Liver (tissue), 9 donors: ENCODE results near the gene NMS. TPM values are rescaled to one million over a fixed set of nuclear protein-coding genes. Genes with fewer than 3 reads are reported as not detected.

Source experiments
- DNase-seq: peaks from one replicate; pipeline ENCODE4 v3.0.0-alpha.2; 2017; ENCODE audit warnings: low spot score
- H3K27ac ChIP-seq, 2 donors: one replicate each; pipeline ENCODE4 v1.7.0; 2013; ENCODE audit warnings: inconsistent platforms in 2 of 2, low read length in 2 of 2, control low read depth in 1 of 2, low read depth in 1 of 2, mild to moderate bottlenecking in 1 of 2
- H3K27me3 ChIP-seq, 4 donors: one replicate each; pipeline versions ENCODE4 v1.6.1 to v1.7.0; 2013; ENCODE audit warnings: low read length in 3 of 4, inconsistent platforms in 1 of 4, mild to moderate bottlenecking in 1 of 4, moderate library complexity in 1 of 4; ENCODE audit not compliant: control insufficient read depth in 4 of 4, insufficient read depth in 4 of 4
- H3K36me3 ChIP-seq, 4 donors: one replicate each; pipeline versions ENCODE4 v1.6.1 to v1.7.0; 2013; ENCODE audit warnings: low read length in 3 of 4, mild to moderate bottlenecking in 3 of 4, low read depth in 1 of 4, moderate library complexity in 1 of 4; ENCODE audit not compliant: control insufficient read depth in 4 of 4, insufficient read depth in 3 of 4
- H3K4me1 ChIP-seq, 4 donors: one replicate each; pipeline versions ENCODE4 v1.6.1 to v1.7.0; 2013; ENCODE audit warnings: low read length in 3 of 4, mild to moderate bottlenecking in 3 of 4, moderate library complexity in 1 of 4; ENCODE audit not compliant: control insufficient read depth in 4 of 4, insufficient read depth in 4 of 4
- H3K4me3 ChIP-seq, 3 donors: one replicate each; pipeline versions ENCODE4 v1.6.1 to v1.7.0; 2013; ENCODE audit warnings: low read length in 3 of 3, control low read depth in 1 of 3, low read depth in 1 of 3, mild to moderate bottlenecking in 1 of 3
- H3K9ac ChIP-seq, 2 donors: one replicate each; pipeline ENCODE4 v1.7.0; 2013; ENCODE audit warnings: low read length in 2 of 2, mild to moderate bottlenecking in 2 of 2, moderate library complexity in 2 of 2, control low read depth in 1 of 2, low read depth in 1 of 2
- H3K9me3 ChIP-seq, 4 donors: one replicate each; pipeline versions ENCODE4 v1.6.1 to v1.7.0; 2013; ENCODE audit warnings: low read length in 3 of 4; ENCODE audit not compliant: control insufficient read depth in 4 of 4
- ATF3 ChIP-seq: IDR thresholded peaks from 2 replicates; pipeline ENCODE4 v1.6.1; 2016; ENCODE audit warnings: antibody characterized with exemption
- EGR1 ChIP-seq, 2 donors: IDR thresholded peaks; 2 replicates each; pipeline ENCODE4 v1.6.1; 2016 to 2018; ENCODE audit warnings: antibody characterized with exemption in 2 of 2, low read depth in 2 of 2
- FOXA2 ChIP-seq: IDR thresholded peaks from 2 replicates; pipeline ENCODE4 v1.6.1; 2016; ENCODE audit warnings: antibody characterized with exemption
- GABPA ChIP-seq, 2 donors: IDR thresholded peaks in 1 of 2; conservative IDR thresholded peaks in 1 of 2; 2 replicates each; pipeline ENCODE4 v1.6.1; 2016; ENCODE audit warnings: antibody characterized with exemption in 2 of 2, mild to moderate bottlenecking in 1 of 2, moderate library complexity in 1 of 2
- HNF4A ChIP-seq, 2 donors: conservative IDR thresholded peaks; 2 replicates each; pipeline ENCODE4 v1.6.1; 2016; ENCODE audit warnings: antibody characterized with exemption in 2 of 2, mild to moderate bottlenecking in 2 of 2
- HNF4G ChIP-seq: IDR thresholded peaks from 2 replicates; pipeline ENCODE4 v1.6.1; 2016; ENCODE audit warnings: antibody characterized with exemption
- JUND ChIP-seq, 2 donors: IDR thresholded peaks; 2 replicates each; pipeline ENCODE4 v1.6.1; 2016; ENCODE audit warnings: antibody characterized with exemption in 2 of 2
- NR2F2 ChIP-seq: IDR thresholded peaks from 2 replicates; pipeline ENCODE4 v1.6.1; 2016; ENCODE audit warnings: antibody characterized with exemption
- RAD21 ChIP-seq, 2 donors: IDR thresholded peaks; 2 replicates each; pipeline ENCODE4 v1.6.1; 2016; ENCODE audit warnings: antibody characterized with exemption in 2 of 2, mild to moderate bottlenecking in 2 of 2
- RXRA ChIP-seq, 2 donors: IDR thresholded peaks; 2 replicates each; pipeline ENCODE4 v1.6.1; 2017 to 2018; ENCODE audit warnings: antibody characterized with exemption in 2 of 2, mild to moderate bottlenecking in 1 of 2
- SP1 ChIP-seq: IDR thresholded peaks from 2 replicates; pipeline ENCODE4 v1.6.1; 2018; ENCODE audit warnings: antibody characterized with exemption, mild to moderate bottlenecking
- TAF1 ChIP-seq: conservative IDR thresholded peaks from 2 replicates; pipeline ENCODE4 v1.6.1; 2016; ENCODE audit warnings: antibody characterized with exemption, mild to moderate bottlenecking
- YY1 ChIP-seq: IDR thresholded peaks from 2 replicates; pipeline ENCODE4 v1.6.1; 2016; ENCODE audit warnings: antibody characterized with exemption, mild to moderate bottlenecking
- WGBS: extraction: QIAGEN DNeasy Blood & Tissue Kit; methylation state at CpG from one replicate; pipeline ENCODE4 v1.1.7; 2013; 5-methylcytosine and 5-hydroxymethylcytosine counted together
- polyA plus RNA-seq, 2 donors: library from polyadenylated mRNA; stranded (reverse) in 1 of 2; unstranded in 1 of 2; fragments of 200-250 nt in 1 of 2; fragments of >200 nt in 1 of 2; fragmentation: Nextera tagmentation in 1 of 2; extraction: Ambion mirVana in 1 of 2; gene quantifications; one replicate each; pipeline versions ENCODE4 v1.2.1 to v1.2.3, GENCODE V29; 2013 to 2015
- total RNA-seq, 2 donors: library from RNA; depleted of rRNA; stranded (reverse); fragments of >200 nt; gene quantifications; one replicate each; pipeline ENCODE4 v1.2.3, GENCODE V29; 2014
- TF ChIP-seq, protein P1 (sequence below): IDR thresholded peaks from 2 replicates; pipeline ENCODE4 v1.6.1; 2016; ENCODE audit warnings: antibody characterized with exemption, mild to moderate bottlenecking
- TF ChIP-seq, protein P2 (sequence below): IDR thresholded peaks from 2 replicates; pipeline ENCODE4 v1.6.1; 2016; ENCODE audit warnings: antibody characterized with exemption
- TF ChIP-seq, protein P3 (sequence below): fragments of 150-350 bp; IDR thresholded peaks from 2 replicates; pipeline ENCODE4 v1.5.1; 2017; ENCODE audit warnings: improper control_type of control experiment, low read depth, low read length; ENCODE audit not compliant: missing input control
- donor health status: healthy.
- donor health status: healthy.
- donor health status: healthy.
- donor health status: healthy.
- donor health status: healthy.

NMS gene
- total and polyA plus RNA-seq, 4 donors = not detected

GRCh38 chr2:100423631-100424030 is 46.7 kb upstream of the NMS start (continued):
- TF ChIP-seq, protein P1, sequence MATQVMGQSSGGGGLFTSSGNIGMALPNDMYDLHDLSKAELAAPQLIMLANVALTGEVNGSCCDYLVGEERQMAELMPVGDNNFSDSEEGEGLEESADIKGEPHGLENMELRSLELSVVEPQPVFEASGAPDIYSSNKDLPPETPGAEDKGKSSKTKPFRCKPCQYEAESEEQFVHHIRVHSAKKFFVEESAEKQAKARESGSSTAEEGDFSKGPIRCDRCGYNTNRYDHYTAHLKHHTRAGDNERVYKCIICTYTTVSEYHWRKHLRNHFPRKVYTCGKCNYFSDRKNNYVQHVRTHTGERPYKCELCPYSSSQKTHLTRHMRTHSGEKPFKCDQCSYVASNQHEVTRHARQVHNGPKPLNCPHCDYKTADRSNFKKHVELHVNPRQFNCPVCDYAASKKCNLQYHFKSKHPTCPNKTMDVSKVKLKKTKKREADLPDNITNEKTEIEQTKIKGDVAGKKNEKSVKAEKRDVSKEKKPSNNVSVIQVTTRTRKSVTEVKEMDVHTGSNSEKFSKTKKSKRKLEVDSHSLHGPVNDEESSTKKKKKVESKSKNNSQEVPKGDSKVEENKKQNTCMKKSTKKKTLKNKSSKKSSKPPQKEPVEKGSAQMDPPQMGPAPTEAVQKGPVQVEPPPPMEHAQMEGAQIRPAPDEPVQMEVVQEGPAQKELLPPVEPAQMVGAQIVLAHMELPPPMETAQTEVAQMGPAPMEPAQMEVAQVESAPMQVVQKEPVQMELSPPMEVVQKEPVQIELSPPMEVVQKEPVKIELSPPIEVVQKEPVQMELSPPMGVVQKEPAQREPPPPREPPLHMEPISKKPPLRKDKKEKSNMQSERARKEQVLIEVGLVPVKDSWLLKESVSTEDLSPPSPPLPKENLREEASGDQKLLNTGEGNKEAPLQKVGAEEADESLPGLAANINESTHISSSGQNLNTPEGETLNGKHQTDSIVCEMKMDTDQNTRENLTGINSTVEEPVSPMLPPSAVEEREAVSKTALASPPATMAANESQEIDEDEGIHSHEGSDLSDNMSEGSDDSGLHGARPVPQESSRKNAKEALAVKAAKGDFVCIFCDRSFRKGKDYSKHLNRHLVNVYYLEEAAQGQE = no peak

DNA sequence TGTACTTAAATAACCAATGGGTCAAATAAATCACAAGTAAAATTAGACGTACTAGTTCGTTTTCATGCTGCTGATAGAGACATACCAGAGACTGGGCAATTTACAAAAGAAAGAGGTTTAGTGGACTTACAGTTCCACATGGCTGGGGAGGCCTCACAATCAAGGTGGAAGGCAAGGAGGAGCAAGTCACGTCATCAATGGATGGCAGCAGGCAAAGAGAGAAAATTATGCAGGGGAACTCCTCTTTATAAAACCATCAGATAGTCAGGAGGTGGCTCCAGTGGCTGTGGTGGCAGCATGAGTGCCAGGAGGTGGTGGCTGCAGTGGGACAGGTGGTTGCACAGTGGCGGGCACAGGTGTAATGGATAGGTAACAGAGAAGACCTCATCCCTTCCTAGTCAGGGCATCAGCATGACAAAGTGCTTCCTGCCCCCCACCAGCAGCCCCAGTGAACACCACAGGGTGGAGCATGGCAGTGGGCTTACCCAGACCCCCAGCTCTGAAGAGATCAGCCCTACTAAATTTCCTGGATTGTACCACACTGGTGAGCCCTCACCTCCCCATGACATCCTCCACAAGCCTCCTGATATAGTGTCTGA is 45.9 kb upstream of the NMS start:
- DNase-seq = no peak
- Histone ChIP-seq H3K9me3 (no peaks in the 10 kb centered on the region), H3K9ac (no peak overlapping the region), H3K4me3 (no peak overlapping the region), H3K27me3 (peaks cover 0 to 6% (median 0%) of the 10 kb centered on the region in 4 donors), H3K27ac (no peak overlapping the region), H3K36me3 (no peaks in the 10 kb centered on the region), H3K4me1 (no peaks in the 10 kb centered on the region)
- TF ChIP-seq RXRA (IDR thresholded peaks at IDR 0.05) (no peak), YY1 (no peak), HNF4A (conservative IDR thresholded peaks at IDR 0.05) (no peak), JUND (IDR thresholded peaks at IDR 0.05) (no peak), NR2F2 (no peak), RAD21 (IDR thresholded peaks at IDR 0.05) (no peak), GABPA (IDR thresholded peaks at IDR 0.05 in 1 of 2, conservative IDR thresholded peaks at IDR 0.05 in 1 of 2) (no peak), SP1 (no peak), HNF4G (no peak)
- TF ChIP-seq, protein P2, sequence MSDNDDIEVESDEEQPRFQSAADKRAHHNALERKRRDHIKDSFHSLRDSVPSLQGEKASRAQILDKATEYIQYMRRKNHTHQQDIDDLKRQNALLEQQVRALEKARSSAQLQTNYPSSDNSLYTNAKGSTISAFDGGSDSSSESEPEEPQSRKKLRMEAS = no peak
- TF ChIP-seq, protein P3, sequence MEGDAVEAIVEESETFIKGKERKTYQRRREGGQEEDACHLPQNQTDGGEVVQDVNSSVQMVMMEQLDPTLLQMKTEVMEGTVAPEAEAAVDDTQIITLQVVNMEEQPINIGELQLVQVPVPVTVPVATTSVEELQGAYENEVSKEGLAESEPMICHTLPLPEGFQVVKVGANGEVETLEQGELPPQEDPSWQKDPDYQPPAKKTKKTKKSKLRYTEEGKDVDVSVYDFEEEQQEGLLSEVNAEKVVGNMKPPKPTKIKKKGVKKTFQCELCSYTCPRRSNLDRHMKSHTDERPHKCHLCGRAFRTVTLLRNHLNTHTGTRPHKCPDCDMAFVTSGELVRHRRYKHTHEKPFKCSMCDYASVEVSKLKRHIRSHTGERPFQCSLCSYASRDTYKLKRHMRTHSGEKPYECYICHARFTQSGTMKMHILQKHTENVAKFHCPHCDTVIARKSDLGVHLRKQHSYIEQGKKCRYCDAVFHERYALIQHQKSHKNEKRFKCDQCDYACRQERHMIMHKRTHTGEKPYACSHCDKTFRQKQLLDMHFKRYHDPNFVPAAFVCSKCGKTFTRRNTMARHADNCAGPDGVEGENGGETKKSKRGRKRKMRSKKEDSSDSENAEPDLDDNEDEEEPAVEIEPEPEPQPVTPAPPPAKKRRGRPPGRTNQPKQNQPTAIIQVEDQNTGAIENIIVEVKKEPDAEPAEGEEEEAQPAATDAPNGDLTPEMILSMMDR = no peak
- 76% methylated on average over 4 of the region's 4 CpGs for WGBS

DNA sequence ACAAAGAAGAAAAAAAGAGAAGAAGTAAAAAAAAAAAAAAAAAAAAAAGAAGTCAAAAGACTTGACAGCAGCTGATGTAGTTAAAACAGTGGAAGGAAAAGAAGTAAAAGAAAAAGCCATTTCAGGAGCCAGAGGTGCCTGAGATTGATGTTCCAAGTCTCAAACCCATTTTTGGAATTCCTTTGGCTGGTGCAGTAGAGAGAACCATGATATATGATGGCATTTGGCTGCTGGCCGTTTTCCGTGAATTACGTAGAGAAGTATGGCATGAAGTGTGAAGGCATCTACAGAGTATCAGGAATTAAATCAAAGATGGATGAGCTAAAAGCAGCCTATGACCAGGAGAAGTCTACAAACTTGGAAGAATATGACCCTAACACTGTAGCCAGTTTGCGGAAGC is 45.2 kb upstream of the NMS start:
- 92% methylated on average over 4 of the region's 4 CpGs for WGBS
- TF ChIP-seq FOXA2 (no peak), GABPA (IDR thresholded peaks at IDR 0.05 in 1 of 2, conservative IDR thresholded peaks at IDR 0.05 in 1 of 2) (no peak), RXRA (IDR thresholded peaks at IDR 0.05) (no peak), TAF1 (no peak), YY1 (no peak), ATF3 (no peak), RAD21 (IDR thresholded peaks at IDR 0.05) (no peak), JUND (IDR thresholded peaks at IDR 0.05) (no peak), EGR1 (IDR thresholded peaks at IDR 0.05; ENCODE audit: low read depth in 2 of 2) (no peak)
- TF ChIP-seq, protein P3 = no peak
- Histone ChIP-seq H3K9me3 (no peaks in the 10 kb centered on the region), H3K36me3 (no peaks in the 10 kb centered on the region), H3K9ac (no peak overlapping the region), H3K27me3 (peaks cover 0 to 6% (median 0%) of the 10 kb centered on the region in 4 donors), H3K4me1 (no peaks in the 10 kb centered on the region), H3K4me3 (no peak overlapping the region), H3K27ac (no peak overlapping the region)
- DNase-seq = no peak
